ENCODE results near the gene LAT.

GRCh38 chr16:28958836-28959235, 26.0 kb upstream of the LAT start:
- no peak for TF ChIP-seq POLR2A (IDR thresholded peaks at IDR 0.05)
- TF ChIP-seq CTCF (IDR thresholded peaks at IDR 0.05): no peak
